ENCODE results near the gene E2F7.
"Not testable (repeated sequence)": the region's sequence is repeated elsewhere in the genome, so short reads cannot be mapped to it uniquely, and the experiment has no call there.

E2F7 gene

DNA sequence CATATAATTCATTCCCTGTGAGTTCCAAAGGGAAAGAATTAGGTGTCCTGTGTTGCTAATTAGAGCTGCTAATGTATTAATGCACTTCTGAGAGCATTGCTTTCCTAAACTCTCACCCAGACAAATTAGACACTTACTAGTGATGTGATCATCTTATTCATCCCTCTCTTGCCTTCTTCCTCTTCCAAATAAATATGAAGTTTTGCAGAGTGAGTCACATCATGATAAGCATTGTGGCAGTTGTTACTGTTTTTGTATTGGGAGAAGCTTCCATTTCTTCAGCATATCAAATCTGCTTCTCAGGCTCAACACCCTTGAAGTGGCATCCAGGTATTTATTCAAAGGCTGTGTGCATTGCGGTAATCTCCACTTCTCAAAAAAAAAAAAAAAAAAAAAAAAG is 37.3 kb upstream of the E2F7 start:
- no peak for DNase-seq (ENCODE audit: extremely low read depth, low read depth)
- TF ChIP-seq, protein P1, sequence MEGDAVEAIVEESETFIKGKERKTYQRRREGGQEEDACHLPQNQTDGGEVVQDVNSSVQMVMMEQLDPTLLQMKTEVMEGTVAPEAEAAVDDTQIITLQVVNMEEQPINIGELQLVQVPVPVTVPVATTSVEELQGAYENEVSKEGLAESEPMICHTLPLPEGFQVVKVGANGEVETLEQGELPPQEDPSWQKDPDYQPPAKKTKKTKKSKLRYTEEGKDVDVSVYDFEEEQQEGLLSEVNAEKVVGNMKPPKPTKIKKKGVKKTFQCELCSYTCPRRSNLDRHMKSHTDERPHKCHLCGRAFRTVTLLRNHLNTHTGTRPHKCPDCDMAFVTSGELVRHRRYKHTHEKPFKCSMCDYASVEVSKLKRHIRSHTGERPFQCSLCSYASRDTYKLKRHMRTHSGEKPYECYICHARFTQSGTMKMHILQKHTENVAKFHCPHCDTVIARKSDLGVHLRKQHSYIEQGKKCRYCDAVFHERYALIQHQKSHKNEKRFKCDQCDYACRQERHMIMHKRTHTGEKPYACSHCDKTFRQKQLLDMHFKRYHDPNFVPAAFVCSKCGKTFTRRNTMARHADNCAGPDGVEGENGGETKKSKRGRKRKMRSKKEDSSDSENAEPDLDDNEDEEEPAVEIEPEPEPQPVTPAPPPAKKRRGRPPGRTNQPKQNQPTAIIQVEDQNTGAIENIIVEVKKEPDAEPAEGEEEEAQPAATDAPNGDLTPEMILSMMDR (IDR thresholded peaks at IDR 0.05; ENCODE audit: low read depth, low read length, missing control alignments), result no peak
- no peak overlapping the region for H3K4me3 ChIP-seq (replicated peaks; ENCODE audit: low read depth, low read length)

DNA sequence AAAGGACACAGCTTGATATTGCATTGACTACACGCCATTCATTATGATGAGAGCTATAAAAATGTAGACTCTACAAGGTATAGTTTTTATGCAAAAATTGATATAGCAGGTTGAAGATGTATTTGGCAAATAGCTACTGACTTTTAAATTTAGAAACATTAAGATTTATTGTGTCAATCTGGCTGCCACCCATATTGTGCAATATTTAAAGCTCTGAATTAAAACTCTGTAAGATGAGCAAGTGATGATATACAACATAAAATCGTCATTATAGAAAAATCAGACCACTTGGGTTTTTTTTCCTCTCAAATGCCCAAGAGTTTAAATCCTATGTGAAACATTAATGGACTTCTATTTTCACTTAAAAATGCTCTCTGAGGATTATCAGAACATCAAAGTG is 36.8 kb upstream of the E2F7 start:
- DNase-seq (ENCODE audit: extremely low read depth, low read depth), result no peak
- no peak overlapping the region for H3K4me3 ChIP-seq (replicated peaks; ENCODE audit: low read depth, low read length)
- TF ChIP-seq, protein P1 (IDR thresholded peaks at IDR 0.05; ENCODE audit: low read depth, low read length, missing control alignments), result no peak

GRCh38 chr12:77099799-77100198 is 34.4 kb upstream of the E2F7 start:
- DNase-seq (ENCODE audit: extremely low read depth, low read depth), result no peak
- TF ChIP-seq, protein P1 (IDR thresholded peaks at IDR 0.05; ENCODE audit: low read depth, low read length, missing control alignments), result no peak
- no peak overlapping the region for H3K4me3 ChIP-seq (replicated peaks; ENCODE audit: low read depth, low read length)

DNA sequence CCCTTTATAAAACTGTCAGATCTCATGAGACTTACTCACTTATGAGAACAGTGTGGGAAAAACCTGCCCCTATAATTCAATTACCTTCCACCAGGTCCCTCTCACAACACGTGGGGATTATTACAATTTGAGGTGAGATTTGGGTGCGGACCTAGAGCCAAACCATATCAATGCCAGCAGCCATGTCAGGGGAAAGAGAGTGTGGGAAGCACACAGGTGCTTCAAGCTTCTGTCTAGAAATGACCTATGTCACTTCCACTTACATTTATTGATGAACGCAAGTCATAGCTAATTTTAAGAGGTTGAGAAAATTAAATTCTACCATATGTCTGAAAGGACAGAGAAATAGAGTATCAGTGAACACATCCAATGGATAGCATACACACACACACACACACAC is 32.5 kb upstream of the E2F7 start:
- TF ChIP-seq, protein P1 (IDR thresholded peaks at IDR 0.05; ENCODE audit: low read depth, low read length, missing control alignments), result no peak
- H3K4me3 ChIP-seq (replicated peaks; ENCODE audit: low read depth, low read length), result no peak overlapping the region
- DNase-seq (ENCODE audit: extremely low read depth, low read depth), result no peak

- DNase-seq (ENCODE audit: extremely low read depth, low read depth); H3K4me3 ChIP-seq (replicated peaks; ENCODE audit: low read depth, low read length): not testable (repeated sequence)
Measured at GRCh38 chr12:77092227-77092626, 26.9 kb upstream of the E2F7 start.

DNA sequence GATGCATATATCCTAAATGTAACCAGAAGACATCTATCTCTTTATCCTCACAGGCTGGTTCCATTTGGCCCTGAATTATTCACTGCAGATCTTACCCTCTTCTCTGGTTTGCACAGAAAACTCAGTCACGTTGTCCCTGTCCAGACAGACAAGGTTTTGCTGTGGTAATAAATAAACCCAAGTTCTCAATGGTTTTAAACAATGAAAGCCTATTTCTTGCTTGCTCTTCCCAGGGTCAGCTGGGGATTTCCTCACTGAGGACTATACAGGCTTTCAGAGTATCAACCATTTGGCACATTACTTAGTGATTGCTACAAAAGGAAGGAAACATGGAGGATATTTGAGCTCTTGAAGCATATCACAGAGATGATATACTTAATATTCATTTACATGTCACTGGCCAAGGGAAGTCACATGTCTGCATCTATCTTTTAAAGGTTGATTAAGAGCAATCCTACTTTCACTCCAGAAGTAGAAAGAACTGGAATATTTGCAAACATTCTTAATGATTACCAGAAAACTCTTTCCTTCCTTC is 24.4 kb upstream of the E2F7 start:
- H3K4me3 ChIP-seq (replicated peaks; ENCODE audit: low read depth, low read length), result no peak overlapping the region
- DNase-seq (ENCODE audit: extremely low read depth, low read depth), result no peak
- TF ChIP-seq, protein P1 (IDR thresholded peaks at IDR 0.05; ENCODE audit: low read depth, low read length, missing control alignments), result no peak

DNA sequence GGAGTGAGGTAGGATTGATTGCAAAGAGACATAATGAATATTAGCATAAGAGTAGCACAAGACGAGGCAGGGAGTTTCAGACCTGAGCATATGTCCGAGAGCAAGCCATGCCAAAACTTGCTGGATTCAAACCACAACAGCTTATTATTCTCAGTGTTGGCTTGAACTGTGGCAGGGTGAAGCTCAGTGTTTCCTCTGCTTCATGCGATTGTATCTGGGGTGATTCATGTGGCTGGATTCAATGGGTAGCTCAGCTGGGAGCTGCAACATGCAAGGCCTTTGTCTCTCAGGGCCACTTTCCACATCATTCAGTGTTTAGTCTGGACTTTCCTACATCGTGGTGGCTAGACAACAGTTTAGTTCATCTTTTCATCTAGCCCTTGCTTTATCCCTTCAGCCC is 22.1 kb upstream of the E2F7 start:
- H3K4me3 ChIP-seq (replicated peaks; ENCODE audit: low read depth, low read length), result no peak overlapping the region
- no peak for DNase-seq (ENCODE audit: extremely low read depth, low read depth)
- TF ChIP-seq, protein P1 (IDR thresholded peaks at IDR 0.05; ENCODE audit: low read depth, low read length, missing control alignments), result no peak

Data from HFF-Myc (cell line).